Posterior cingulate gyrus (tissue), 11 donors: Measurements from ENCODE around the gene ZNF469.
"Not testable (repeated sequence)": the region's sequence is repeated elsewhere in the genome, so short reads cannot be mapped to it uniquely, and the experiment has no call there.

Experiments
- DNase-seq, 10 donors: peaks; one replicate each; pipeline versions ENCODE4 v3.0.0 to v3.0.0-alpha.2; 2020 to 2021; ENCODE audit warnings: mixed read lengths in 3 of 10
- intact Hi-C: fragments of 100-400 bp; cut with DNase I; formaldehyde crosslinking; loops from one replicate; pipeline ENCODE4 v1.15.1; 2023

Gene ZNF469

DNA sequence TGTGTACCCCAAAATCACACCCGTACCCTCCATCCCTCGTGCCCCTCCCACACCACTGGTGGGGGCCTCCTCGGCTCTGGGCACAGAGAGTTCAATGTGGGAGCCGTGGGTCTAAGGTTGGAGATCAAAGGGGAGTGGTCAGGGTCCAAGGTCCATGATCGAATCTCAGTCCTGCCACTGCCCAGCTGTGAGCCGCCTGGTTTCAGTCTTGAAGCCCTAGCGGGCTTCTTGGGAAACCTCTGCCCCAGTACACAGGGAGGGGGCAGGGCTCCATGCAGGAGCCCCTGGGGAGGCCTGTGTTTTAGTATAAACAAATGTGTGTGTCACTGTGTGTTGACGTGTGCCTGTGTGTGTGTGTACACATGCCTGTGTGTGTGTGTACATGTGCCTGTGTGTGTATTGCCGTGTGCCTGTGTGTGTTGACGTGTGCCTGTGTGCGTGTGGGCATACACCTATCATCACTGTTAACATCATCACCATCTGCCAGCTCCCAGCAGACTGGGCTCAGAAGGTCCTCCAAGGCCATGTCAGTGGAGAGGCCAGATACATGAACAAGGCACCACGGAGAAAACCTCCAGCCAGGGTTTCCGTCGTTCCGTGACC lies 26.5 kb upstream of the ZNF469 start:
- intact Hi-C loops = no loop called here

DNA sequence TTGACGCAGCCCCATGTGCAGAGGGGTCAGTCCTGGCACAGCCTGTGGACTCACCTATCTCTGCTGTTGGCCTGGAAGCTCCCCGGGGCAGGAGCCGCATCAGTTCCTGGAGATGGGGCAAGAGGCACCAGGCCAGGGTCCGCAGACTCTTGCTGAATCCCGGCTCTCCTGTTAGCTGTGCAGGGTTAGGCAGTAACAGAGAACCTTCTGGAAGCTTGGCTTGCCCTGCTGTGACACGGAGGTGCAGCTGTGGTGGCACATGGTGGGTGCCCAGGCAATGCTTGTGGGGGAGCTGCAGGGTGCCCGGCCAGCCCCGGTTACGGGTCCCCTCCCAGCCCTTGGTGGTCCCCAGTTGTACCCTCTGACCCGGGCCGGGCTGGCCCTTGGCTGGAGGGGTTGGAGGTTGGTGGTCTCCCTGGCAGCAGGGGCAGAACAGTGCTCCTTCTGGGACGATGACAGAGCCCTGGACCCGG lies 26.0 kb upstream of the ZNF469 start:
- intact Hi-C loops = no loop called here
- DNase-seq = peak in 3 of 10 donors; percentile 30 to 78 (median 76)

More for the DNA sequence above, 26.5 kb upstream of the ZNF469 start:
- DNase-seq = peak in 1 of 10 donors; percentile 12

DNA sequence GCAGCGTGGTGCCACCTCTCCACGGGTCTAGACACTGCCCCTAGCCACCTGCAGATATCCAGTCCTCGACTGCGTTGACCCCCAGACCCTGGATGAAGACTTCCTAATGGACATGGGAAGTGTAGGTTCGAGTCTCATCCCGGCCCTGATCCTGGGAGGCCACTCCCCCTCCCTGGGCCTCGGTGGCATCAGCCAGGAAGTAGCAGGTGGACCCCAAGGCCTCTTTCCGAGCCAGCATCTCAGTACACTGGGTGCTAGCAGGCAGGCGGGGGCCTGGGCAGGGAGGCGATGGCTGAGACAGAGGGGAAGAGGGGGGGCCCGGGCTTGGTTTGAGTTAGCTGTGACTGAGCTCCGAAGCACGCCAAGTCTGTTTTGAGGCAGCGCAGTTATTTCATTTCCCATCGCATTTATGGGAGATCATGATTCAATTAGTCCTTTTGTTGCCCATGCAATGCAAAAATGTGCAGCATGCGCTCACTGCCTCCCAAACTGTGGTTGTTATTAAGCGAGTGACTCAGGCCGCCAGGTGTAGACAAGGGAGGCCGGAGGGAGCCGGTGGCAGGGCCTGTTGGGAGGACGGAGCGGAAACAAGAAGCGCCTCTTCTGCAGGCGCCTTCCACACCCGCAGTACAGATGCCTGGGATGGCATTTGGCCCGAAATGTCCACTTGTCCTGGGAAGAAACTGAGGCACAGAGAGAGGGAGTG lies 25.3 kb upstream of the ZNF469 start:
- intact Hi-C loops = no loop called here
- DNase-seq = peak in 3 of 10 donors; percentile 39 to 73 (median 62)

DNA sequence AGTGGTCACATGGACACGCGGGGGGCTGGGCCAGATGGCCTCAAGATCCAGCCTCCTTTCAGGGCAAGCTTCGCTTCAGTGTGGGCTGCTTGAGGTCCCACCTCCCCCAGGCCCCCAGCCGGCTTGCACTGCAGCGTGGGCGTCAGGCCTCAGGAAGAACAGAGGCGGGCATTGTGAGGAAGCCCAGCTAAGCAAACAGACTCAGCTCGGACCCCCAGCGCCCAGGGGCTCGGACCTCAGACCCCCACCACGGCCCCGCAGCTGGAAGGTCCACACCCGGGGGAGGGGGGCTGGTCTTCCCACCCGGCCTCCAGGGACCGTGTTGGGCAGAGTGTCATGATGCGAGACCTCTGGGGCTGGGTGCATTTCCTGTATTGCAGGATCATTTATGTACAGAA lies 24.7 kb upstream of the ZNF469 start:
- intact Hi-C loops = no loop called here
- DNase-seq = peak in 3 of 10 donors; percentile 64 to 81 (median 66)

DNA sequence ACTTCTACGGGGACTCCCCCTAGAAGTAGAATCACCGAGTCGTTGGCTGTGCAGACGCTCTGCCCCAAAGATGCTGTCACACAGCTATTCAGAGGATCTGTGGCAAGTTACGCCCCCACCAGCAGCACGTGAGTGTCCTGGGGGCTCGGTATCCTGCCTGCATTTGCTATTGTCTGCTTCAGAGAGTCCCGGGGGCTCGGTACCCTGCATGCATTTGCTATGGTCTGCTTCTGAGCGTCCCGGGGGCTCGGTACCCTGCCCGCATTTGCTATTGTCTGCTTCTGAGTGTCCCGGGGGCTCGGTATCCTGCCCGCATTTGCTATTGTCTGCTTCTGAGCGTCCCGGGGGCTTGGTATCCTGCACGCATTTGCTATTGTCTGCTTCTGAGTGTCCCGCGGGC lies 23.8 kb upstream of the ZNF469 start:
- intact Hi-C loops = no loop called here
- peak in 4 of 10 donors; percentile 7 to 56 (median 52) for DNase-seq

DNA sequence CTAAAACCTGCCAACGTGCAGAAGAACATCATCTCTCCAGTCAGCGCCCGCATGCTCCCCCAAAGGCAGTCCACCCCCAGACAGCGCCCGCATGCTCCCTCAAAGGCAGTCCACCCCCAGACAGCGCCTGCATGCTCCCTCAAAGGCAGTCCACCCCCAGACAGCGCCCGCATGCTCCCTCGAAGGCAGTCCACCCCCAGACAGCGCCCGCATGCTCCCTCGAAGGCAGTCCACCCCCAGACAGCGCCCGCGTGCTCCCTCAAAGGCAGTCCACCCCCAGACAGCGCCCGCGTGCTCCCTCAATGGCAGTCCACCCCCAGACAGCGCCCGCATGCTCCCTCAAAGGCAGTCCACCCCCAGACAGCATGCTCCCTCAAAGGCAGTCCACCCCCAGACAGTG lies 22.4 kb upstream of the ZNF469 start:
- DNase-seq = peak in 2 of 10 donors; percentile 20 to 58
- intact Hi-C loops = not testable (repeated sequence)

DNA sequence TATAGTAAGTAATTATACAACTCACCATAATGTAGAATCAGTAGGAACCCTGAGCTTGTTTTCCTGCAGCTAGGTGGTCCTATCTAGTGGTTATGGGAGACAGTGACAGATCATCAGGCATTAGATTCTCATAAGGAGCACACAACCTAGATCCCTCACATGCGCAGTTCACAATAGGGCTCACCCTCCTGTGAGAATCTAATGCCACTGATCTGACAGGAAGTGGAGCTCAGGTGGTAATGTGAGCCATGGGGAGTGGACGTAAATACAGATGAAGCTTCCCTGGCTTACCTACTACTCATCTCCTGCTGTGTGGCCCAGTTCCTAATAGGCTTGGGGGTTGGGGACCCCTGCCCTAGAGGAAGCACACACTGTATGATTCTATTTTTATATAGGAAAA lies 21.8 kb upstream of the ZNF469 start:
- DNase-seq = no peak
- intact Hi-C loops = no loop called here

DNA sequence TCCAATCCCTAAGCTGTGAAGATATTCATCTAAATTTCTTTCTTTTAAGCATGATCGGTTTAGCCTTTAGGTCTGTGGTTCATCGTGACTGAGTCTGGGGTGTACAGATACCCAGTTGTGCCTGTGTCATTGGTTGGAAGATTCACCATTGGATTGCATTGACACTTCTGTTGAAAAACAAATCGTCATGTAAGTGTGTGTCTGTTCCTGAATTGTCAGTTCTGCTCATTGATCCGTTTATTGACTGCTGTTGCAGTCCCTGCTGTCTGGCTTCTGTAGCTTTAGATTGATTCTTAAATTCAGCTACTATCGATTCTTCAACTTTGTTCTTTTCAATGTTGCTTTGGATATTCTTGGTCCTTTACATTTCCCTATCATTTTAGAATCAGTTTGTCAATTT lies 21.0 kb upstream of the ZNF469 start:
- intact Hi-C loops = no loop called here
- DNase-seq = no peak

DNA sequence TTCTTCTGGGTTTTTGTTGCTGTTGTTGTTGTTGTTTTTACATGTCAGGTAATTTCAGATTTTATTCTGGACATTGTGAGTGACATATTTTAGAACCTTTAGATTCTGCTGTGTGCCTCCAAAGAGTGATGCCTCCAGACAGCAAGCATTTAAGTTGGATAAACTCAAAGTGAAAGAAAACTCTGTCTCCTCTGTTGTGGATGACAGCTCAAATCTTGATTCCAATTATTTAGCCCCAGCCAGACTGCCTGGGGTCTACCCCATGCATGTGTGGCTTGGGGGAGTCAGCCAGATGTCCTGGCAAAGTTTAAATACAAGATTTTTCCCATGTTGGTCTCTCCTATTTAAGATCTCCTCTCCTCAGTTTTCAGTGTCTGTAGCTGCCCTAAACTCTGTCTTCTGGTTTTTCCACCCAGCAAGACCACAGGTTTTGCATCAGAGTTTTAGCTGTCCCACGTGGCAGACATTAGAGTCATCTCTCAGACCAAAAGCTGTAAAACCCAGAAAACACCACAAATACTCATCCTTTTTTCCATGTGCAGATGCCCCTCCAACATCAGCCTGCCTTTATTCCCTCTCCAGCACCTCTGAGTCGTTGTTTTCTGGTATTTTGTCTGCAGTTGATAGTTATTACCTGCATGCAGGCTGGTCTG lies 19.4 kb upstream of the ZNF469 start:
- no peak for DNase-seq
- intact Hi-C loops = no loop called here

DNA sequence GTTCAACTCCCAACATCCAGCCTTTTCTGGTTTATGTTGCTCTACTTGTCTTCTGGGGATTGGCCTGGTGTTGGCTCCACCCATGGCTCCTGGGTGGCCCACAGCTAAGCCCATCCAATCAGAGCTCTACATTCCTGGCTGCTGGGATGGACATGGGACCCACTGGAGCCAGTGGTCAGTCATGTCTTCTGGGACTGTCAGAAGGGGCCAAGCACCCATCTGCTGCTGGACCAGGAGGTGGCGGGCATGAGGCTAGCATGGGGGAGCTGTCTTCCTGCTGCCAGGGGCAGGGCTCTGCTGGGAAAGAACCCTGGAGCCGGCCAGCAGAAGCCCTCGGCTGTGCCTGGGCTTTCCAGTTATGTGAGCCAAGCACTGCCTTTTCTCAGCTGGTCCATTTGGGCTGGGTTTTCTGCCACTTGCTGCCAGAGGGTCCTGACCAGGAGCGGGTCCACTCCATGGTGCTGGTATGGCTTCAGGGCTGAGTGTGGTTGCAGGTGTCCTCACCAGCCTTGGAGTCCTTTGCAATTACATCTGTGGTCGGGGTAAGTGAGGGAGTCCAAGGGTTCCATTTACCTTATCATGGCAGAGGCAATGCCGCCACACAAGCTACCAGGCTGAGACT lies 17.4 kb upstream of the ZNF469 start:
- intact Hi-C loops = no loop called here
- DNase-seq = peak in 5 of 10 donors; percentile 1 to 77 (median 30)

DNA sequence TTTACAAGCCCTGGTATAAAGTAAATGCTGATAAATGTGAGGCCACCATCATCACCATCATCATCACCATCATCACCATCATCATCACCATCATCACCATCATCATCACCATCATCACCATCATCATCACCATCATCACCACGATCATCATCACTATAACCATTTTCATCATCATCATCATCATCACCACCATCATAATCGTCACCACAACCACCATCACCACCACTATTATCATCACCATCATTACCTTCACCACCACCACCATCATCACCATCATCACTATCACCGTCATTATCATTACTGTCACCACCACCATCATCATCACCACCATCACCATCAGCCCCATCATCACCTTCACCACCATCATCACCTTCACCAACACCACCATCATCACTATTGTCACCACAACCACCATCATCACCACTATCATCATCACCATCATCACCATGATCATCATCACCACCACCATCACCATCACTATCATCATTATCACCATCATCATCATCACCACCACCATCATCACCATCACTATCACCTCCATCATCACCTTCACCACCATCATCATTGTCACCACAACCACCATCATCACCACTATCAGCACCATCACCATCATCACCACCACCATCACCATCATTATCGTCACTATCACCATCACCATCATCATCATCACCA lies 16.6 kb upstream of the ZNF469 start:
- no peak for DNase-seq
- intact Hi-C loops = no loop called here

DNA sequence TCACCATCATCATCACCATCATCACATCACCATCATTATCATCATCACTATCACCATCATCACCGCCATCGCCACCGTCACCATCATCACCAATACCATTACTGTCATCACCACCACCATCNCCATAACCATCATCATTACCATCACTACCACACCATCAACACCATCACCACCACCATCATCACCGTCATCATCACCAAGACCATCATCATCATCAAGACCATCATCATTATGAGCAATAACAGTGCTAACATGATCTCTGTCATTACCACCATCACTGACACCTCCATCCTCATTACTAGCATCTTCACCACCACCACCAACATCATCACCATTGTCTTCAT lies 16.1 kb upstream of the ZNF469 start:
- DNase-seq = no peak

DNA sequence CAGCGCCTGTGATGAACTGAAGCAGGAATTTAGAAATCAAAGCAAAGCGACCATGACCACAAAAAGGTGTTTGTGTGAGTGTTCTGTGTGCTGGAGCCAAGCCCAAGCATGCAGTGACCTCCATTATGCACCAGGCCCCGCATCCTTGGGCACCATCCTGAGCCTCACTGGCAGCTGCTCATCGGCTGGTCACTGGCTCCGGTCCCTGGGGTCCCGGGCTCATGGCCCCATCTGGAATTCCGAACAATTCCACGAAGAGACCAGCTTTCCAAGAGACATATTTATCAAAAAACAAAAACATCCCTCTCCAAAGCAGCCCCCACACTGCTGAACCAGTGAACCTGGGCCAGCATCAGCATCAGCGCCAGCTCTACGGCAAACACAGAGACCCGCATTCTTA lies 15.2 kb upstream of the ZNF469 start:
- peak in 5 of 10 donors; percentile 6 to 73 (median 49) for DNase-seq
- intact Hi-C loops = no loop called here

More for the DNA sequence above, 16.1 kb upstream of the ZNF469 start:
- intact Hi-C loops = no loop called here

DNA sequence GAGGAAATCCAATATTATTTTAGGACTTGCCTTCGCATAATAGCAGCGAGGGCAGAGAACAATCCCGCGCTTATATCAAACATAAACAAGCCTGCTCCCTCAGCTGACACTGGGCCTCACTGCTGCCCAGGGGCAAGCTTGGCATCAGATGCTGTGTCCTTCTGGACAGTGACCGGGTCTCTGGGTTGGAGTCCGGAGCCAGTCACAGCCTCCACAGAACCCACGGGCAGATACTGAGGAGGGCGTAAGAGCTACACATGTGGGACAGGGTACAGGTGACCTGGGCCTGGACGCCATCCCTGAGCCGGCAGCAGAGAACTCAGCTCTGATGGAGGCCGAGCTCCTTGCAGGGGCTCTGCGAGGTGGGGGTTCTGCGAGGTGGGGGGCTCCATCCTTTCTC lies 14.7 kb upstream of the ZNF469 start:
- DNase-seq = peak in 4 of 10 donors; percentile 8 to 82 (median 46)
- intact Hi-C loops = no loop called here

DNA sequence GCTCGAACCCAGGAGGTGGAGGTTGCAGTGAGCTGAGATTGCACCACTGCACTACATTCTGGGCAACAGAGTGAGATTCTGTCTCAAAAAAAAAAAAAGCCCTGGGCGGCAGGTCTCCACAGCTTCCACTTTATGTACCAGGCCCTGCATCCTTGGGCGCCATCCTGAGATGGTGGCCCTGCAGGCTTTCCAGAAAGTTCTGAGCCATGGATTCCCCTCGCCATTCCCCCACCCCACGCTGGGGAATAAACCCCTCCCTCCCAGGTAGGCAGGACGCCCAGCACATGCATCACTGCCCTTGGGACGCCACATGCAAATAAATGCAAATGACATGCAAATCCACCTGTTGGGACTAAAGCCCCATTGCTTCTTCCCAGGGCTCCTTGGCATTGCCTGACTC lies 13.8 kb upstream of the ZNF469 start:
- intact Hi-C loops = no loop called here
- peak in 4 of 10 donors; percentile 17 to 72 (median 37) for DNase-seq

DNA sequence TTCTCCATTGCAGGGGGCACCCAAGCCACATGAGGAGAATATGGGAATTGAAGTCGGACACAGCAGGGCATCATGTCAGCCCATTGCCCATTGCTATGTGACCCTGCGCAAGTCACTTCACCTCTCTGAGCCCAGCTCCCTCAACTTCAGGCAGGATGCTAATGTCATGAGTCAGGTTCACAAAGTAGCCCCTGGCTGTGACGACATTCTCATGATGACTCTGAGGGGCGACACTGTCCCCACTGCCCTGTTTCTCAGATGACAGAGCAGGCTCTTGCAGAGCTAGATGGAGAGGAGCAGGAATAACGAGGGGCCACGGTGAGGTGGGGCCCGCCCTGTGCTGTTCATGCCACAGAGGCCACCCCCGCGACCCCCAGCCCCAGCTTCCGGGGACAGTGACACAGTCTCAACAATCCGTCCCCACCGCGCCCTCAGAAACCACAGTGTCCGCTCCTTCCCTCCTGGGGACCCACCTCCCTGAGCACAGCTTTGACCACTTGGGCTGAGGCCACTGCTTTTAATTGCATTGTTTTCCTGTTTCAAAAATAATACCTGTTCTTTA lies 13.2 kb upstream of the ZNF469 start:
- peak in 5 of 10 donors; percentile 3 to 74 (median 72) for DNase-seq
- intact Hi-C loops = no loop called here

DNA sequence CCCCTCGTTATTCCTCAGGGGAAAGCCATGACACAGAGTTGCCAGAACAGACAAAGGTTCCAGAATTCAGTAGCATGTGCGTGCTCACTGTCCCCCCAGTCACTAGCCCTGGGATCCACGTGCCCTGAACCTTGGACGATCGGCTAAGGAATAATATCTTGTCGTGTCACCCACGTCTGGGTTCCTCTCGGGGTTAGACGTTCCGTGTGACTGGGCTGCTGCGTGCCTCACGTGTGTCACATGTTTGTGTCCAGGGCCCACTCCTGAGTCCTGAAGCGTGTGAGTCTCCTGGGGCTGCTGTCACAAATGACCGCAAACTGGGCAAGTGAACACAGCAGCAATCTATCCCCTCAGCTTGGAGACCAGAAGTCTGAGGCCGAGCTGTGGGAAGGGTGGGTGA lies 12.4 kb upstream of the ZNF469 start:
- intact Hi-C loops = no loop called here
- peak in 5 of 10 donors; percentile 2 to 58 (median 38) for DNase-seq

DNA sequence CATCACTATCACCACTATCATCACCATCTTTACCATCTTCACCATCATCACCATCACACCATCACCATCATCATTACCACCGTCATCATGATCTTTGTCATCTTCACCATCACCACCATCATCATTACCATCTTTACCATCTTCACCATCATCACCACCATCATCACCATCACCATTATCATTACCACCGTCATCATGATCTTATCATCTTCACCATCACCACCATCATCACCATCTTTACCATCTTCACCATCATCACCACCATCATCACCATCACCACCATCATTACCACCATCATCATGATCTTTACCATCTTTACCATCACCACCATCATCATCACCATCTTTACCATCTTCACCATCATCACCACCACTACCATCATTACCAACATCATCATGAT lies 10.2 kb upstream of the ZNF469 start:
- DNase-seq = no peak
- intact Hi-C loops = no loop called here

DNA sequence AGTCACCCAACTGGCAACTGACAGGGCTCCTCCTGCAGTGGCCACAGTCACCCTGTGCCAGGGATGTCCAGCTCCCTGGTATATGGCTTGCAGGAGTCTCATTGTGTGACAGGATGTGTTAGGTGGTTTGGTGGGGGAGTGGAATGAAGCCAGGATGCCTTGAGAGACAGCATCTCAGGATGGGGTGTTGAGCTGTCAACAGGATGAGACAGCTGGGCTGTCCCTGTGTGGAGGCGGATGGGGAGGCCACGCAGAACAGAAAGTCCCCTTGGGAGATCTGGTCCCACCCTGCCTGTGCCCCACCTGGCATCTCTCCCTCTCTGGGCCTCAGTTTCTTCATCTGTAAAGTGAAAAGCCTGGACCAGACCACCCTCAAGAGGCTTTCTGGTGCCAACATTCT lies 9.5 kb upstream of the ZNF469 start:
- DNase-seq = peak in 2 of 10 donors; percentile 35 to 55
- intact Hi-C loops = no loop called here

DNA sequence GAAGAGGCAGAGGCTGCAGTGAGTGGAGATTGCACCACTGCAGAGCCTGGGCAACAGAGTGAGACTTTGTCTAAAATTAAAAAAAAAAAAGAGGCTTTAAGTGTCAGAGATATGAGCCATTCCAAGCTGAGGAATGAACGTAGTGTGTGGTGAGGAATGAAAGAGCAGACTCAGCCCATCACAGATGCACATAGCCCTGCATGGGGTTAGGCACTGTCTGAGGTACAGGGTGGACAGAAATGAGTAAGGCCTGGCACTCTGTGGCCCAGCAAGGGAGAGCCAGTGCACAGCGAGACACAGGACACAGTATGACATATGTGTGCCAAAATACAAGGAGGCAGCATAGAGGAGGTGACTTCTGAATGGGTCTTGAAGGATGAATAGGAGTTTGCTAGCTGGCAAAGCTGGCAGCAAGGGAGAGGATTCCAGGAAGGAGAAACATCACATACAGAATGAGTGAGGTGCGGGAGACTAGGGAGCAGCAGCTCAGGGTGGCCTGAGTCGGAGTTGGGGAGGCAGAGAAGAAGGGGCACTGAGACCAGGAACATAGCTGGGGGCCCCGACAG lies 8.7 kb upstream of the ZNF469 start:
- intact Hi-C loops = no loop called here
- DNase-seq = peak in 2 of 10 donors; percentile 41 to 43
